Stimulated activated CD4-positive, alpha-beta T cell treated with anti-CD3 and anti-CD28 coated beads, Interleukin-4, amount 100 ng/mL, for 48 hours (primary cell): Measurements from ENCODE around the gene FIGNL2.
A peak's percentile ranks its signal among the peaks of the same experiment; 100 is the strongest.
"Not testable (repeated sequence)": the region's sequence is repeated elsewhere in the genome, so short reads cannot be mapped to it uniquely, and the experiment has no call there.

Experiments
- DNase-seq, 2 donors: peaks; one replicate each; pipeline ENCODE4 v3.0.0-alpha.2; 2020; ENCODE audit warnings: low read depth in 2 of 2

FIGNL2 gene

DNA sequence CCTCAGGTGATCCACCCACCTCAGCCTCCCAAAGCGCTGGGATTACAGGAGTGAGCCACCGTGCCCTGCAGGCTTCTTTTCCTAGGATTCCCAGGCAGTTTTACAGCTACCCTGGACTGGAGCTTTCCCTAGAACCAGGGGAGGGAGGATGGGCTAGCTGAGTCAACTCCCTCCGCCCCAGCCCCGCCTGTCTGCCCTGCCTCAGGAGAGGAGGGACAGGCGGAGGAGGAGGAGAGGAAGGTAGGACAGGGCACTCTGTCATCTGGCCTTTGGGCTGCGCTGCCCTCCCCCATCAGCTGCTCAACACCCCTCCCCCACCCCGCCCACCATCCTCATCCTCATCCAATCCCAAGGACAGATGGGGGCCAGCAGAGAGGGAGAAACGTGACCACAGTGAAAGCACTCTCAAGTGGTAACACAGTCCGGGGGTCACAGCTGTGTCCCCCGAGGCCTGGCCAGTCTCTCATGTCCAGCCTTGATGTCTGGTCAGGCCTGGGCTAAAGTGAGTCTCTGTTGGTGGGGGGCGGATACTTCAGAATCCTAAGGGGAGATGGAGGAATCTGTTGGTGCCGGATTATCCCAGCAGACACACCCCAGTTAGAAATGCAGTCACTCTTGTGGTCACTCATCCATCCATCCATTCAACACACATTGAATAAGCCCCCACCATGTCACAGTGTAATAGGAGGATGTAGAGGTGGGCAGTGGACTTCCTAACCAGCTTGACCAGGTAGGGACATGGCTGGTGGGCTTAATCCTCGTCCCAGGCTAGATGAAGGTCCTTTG, 12.3 kb downstream of the FIGNL2 start:
- DNase-seq = no peak

DNA sequence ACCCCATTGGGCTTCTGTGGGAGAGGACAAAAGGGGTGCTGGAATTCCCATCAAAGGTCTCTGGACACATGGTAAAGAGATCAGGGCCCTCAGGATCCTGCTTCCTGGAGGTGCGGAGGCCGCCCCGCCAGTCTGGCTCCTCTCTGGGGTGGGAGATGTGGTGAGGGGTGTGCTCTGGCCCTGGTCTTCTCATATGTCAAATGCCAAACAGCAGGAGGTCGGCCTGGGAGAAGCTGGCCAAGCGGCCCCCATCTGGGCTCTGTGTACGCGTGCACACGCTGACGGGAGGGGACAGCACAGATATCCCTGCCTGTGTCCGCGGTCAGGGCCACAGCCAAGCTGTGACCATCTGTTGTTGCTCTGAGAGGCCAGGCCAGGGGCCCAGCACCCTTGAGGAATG, 14.1 kb downstream of the FIGNL2 start:
- no peak for DNase-seq

DNA sequence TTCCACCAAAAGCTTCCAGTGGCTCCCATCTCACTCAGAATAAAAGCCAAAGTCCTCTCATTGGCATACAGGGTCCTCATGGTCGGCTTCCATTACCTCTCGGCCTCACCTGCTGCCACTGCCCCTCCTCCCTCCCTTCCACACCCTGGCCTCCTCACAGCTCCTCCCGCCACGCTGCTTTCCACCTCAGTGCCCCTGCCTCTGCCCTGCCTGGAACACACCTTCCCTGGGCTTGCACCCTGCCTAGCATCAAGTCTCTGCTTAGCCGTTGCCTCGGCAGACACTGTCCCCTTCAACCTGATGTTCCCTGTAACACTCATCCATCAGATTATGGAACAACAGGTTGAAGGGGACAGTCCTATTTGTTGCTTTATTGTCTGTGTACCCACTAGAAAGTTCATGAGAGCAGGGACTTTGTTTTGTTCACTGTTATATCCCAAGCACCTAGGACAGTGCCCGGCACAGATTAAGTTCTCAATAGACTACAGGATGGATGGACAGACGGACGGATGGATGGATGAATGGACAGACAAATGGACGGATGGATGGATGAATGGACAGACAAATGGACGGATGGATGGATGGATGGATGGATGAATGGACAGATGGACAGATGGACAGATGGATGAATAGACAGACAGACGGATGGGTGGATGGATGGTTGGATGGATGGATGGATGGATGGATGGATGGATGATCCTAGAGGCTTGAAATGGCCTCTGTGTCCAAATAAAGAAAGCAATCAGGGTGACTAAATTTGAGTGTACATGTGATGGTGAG, 14.9 kb downstream of the FIGNL2 start:
- DNase-seq = no peak

DNA sequence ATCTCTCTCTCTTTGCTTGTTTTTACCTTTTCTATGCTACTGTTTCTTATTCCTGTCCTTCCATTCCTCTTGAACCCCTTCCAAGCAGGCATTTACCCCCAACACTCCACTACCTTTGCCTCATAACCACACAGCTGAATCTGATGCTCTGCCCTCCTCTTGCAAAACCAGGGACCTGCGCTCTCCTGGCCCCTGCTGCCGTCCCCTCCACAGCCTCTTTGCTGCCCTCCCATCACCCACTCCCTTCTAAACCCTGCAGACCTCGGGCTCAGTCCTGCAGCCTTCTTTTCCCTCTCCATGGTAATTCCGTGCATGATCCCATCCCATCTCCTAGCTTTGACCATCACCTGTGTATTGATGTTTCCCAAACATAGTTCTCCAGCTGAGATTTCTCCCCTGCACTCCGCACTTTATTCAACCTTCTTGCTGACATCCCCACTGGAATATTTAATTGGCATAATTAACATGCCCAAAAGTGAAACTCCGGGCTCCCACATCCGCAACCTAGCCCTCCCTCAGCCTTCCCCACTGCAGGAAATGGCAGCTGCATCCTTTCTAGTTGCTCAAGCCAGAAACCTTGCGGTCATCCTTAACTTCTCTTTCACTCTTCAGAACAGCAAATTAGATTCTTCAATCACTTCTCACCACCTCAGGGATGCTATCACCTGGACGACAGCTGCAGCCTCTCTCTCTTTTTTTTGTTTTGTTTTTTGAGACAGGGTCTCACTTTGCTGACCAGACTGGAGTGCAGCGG, 16.0 kb downstream of the FIGNL2 start:
- DNase-seq = no peak

DNA sequence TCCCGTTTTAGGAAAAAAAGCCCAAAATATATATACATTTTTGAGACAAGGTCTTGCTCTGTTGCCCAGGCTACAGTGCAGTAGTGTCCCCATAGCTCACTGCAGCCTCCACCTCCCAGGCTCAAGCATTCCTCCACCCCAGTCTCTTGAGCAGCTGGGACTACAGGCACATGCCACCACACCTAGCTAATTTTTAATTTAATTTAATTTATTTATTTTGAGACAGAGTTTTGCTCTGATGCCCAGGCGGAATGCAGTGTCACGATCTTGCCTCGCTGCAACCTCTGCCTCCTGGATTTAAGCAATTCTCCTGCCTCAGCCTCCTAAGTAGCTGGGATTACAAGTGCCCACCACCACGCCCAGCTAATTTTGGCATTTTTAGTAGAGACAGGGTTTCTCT, 16.7 kb downstream of the FIGNL2 start:
- DNase-seq = not testable (repeated sequence)

DNA sequence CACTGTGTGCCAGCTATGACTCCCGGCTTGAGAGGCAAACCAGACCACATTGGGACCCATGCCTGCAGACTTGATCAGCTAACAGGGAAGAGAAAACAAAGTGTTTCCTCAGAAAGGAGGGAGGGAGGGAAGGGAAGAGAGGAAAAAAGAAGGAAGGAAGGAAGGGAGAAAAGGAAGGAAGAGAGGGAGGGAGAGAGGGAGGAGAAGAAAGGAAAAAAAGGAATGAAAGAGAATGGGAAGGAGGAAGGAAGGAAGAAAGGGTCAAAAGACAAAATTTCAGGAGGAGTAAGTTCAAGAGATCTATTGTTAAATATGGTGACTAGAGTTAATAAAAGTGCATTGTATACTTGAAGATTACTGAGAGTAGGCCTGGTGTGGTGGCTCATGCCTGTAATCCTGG, 18.9 kb downstream of the FIGNL2 start:
- no peak for DNase-seq

DNA sequence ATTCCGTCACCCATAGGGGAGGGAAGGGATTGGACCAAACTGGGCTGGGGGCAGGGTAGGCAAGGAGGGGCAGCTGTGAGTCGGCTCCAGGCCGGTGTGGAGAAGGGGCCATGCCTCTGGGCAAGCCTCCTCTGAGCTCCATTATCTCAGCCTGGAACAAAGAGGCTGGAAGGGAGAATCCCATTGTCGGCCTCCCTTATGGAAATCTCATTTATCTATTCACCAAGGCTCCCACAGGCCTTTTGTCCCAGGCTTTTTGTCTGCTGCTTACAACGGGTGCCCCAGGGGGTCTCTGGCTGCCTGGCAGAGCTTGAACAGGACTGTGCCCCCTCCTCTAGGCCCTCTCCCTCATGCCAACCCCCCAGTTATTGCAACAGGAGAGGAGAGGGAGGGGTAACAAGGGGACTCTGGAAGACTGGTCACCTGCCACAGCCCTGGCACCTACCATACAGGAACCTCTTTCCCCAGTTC, 19.5 kb downstream of the FIGNL2 start:
- DNase-seq = no peak

DNA sequence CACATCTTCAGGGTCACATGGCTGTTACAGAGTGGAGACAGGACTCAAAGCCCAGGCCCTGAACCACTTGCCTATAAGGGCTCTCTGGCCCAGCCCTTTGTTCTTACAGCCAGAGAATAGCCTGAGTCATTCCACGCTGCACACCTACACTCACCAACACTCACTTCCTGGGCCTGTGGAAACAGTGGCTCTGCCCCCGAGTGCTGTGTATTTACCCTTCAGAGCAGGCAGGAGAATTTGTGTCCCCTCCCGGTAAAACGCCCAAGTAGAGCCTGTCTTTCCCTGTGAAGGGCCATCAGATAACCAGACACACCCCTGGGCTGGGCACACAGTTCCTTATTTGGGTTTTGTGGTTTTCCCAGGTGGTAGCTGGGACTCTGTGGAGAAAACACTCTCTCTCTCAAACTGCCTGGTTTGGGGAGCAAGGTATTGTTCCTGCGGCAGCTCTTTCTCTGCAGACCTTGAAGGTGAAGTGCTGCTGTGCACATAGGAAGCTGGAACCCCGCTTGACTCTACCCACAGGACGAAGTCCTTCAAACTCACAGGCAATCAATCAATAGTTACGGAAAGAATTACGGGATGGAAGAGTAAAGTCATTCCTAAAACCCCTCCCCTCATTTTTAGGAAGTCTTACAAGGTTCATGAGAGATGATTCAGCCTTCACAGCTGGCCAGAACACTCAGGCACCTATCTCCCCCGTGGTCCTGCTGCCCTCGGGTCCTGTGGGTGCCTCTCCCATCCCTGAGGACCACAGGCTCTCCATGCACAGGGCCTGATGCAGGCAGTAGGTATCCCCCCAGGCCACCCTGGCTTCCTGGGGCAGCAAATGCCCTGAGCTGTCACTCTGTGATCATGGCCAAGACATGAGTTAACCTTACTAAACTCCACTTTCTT, 20.3 kb downstream of the FIGNL2 start:
- peak in 1 of 2 donors; percentile 58 for DNase-seq

DNA sequence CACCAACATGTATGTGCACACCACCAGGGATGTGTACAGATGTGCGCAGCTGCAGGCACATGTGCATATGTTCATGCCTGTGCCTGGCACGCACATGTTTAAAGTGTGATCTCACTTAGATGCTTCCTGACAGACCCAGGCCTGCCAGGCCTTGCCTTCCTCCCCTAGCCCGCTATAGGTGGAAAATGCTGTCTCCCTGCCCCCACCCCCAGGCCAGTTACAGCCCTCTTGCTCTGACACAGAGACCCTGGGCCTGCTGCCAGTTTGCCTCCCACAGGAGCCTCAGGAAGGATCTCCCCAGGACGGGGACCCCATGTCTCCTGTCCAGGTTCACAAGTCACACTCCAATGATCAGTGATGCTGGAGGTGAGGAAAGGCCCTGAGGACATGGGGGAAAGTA, 21.6 kb downstream of the FIGNL2 start:
- DNase-seq = no peak

DNA sequence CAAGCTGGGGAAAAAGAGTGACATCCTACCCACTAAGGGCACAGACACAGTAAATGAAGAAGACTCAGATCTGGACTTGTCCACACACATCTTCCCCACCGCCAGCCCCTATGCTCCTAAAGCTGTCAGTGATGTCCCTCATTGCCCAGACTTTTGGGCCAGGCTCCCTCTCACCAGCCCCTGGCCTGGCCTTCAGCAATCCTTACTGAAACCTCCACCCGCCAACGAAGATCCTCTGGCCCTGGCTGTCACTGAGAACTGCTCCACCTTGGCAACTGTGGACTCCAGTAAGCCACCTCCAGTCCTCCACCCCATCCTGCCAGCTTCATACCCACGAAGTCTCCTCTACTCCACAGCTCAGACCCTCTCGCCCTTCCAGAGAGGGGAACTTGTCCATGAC, 23.3 kb downstream of the FIGNL2 start:
- DNase-seq = no peak

DNA sequence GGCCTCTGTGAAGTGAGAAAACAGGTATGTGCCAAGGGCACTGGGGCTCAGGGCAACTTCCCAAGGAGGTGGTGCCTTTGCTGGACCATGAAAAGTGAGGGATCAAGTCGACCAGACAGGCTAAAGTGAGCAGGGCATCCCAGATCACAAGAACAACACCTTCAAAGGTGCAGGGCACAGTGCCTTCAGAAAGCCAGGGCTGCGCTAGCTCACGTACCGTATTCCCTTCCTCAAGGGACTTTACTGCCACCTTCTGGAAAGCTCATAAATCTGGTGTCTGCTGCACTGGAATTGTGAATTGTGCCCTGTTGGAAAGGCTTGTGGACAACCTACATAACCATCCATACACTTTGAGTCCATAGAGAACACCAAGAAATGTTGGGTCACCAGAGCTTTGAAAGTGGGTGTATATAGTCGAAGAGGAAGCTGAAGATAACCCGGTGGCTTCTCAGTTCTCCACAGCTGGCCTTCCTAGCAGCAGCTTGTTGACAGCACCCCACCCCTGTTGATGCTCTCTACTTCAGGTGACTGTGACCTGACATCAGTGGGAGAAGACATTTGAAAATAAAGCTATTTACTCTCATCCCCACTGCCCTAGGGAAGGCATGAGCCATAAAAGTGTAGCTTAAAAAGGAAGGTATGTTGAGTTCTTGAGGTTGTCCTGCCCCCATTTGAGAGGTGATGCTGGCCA, 24.5 kb downstream of the FIGNL2 start:
- no peak for DNase-seq

DNA sequence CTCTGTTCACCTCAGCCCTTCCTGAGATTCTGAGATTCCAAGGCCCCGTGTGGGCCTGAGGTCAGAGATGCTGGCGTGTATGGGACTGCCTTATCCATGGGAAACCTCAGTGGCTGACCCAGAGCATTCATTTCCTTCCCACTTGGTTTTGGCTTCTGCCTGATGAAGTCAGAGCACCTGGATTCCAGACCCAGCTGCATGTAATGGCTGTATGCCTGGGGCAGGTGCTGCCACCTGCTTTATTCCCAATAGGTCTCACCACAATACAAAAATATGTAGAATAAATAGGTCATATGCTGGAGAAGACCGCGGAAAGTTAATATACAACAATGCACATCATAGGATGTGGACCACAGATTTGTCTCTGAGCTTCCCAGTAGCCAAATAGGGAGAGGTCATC, 25.6 kb downstream of the FIGNL2 start:
- DNase-seq = no peak

DNA sequence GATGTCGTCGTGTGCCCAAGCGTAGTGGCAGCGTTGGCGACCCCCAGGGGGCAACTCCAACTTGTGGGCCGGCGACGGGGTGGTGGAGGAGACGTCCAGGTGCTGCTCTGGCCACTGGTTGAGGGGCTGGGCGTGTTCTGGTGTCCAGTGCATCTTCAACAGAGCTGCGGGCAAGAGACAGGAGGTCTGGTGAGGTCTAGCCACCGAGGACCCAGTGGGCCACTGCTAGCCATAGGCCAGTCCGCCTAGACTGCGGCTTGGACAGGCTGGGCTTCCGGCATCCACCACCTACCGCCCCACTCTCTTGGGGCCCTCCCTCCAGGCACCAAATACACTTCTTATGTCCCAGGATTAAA, 26.3 kb downstream of the FIGNL2 start:
- DNase-seq = no peak

DNA sequence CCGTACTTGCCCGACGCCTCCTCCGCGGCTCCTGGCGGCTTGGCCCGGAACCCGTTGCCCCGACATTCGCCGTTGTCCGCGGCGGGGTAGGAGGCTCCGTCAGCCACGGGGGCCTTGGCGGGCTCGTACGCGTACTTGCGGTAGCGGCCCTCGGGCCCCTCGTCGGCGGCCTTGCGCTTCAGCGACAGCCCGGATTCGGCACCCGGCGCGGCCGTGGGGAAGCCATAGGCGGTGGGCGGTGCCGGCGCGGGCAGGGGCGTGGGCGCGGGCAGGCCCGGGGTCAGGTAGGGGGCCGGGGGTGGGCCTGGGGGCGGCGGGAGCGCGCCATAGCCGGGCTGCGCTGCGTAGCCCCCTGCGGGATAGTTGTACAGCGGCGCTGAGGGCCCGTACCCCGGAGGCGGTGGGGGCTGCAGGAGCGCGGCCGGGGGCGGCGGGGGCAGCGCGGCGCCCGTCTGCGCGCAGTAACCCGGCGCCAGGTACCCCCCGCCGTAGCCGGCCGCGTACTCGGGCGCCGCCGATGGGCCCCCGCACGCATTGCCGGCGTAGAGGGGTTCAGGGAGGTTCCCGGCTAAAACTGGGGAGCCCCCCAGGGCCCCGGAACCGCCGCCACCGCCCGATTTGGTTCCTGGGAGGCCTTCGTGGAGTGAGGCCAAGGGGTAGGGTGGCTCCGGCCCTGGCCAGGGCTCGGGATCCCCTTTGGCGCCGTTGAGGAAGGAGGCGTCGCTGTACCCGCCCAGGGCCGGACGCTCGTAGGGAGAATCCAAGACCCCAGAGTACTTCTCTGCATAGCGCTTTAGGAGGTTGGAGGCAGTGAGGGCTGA, 26.9 kb downstream of the FIGNL2 start:
- peak in 1 of 2 donors; percentile 27 for DNase-seq

DNA sequence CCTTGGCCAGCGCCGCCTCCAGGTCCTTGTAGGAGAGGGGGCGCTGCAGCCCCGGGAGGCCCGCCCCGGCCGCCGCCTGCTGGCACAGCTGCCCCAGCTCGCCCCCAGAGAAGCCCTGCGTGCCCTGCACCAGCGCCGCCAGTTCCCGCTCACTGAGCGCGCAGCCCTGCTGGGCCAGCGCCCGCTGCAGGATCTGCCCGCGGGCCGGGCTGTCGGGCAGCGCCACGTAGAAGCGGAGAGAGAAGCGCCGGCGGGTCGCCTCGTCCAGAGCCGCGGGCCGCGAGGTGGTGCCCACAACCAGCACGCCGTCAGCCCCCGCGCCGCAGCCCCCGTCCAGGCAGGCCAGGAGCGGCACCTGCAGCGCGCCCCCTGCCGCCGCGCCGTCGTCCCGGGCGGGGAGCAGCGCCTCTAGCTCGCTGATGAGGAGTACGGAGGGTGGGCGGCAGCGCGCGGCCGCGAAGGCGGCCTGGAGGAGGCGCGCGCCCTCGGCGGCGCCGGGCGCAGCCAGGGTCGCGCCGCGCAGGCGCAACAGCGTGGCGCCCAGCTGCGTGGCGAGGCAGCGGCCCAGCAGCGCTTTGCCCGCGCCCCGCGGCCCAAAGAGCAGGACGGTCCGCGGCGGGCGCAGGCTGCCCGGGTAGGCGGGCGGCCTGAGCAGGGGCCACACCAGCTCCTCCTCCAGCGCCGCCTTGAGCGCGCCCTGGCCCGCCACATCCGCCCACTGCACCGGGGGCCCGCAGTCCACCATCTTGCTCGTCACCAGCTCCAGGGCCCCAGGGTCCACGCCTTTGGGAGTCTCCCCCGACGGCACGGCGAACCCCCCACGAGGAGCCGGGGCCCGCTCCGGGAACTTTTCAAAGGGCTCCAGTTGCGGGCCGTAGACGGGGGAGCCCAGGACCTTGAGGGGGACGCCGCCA, 27.7 kb downstream of the FIGNL2 start:
- peak; percentile 75 to 78 for DNase-seq

DNA sequence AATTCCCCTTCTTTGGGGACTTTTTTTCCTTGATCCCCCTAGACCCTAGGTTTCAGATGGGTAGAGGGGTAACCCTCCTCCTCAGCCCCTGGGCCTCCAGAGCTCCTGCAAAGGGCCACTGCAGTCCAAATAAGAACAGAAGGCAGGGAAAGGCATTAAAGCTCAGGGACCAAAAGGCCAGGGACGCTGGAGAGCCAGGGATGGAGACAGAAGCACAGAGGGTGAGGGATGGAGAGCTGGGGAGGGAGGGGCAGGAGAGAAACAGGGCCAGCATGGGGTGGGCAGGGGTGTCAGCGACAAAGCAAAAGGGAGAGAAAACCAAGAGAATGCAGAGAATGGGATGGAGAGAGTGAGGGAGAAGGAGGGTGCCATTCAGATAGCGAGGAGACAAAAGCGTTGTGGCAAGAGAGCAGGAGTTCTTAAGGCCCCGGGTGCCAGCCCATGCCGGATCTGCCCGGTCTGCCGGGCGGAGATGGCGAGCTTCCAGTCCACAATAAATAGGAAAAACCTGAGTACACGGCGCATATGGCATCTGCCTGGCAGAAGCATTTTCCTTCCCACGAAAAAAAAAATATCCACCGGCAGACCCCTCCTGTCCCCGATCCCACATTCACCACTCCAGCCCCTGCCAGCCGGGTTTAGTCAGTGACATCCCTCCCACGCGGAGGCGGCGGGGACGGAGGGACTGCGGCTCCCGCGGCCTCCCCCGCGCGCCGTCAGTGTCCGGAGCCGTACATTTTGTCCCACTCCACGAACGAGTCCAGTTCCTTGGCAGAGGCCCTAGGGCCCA, 28.6 kb downstream of the FIGNL2 start:
- DNase-seq = peak in 1 of 2 donors; percentile 15

DNA sequence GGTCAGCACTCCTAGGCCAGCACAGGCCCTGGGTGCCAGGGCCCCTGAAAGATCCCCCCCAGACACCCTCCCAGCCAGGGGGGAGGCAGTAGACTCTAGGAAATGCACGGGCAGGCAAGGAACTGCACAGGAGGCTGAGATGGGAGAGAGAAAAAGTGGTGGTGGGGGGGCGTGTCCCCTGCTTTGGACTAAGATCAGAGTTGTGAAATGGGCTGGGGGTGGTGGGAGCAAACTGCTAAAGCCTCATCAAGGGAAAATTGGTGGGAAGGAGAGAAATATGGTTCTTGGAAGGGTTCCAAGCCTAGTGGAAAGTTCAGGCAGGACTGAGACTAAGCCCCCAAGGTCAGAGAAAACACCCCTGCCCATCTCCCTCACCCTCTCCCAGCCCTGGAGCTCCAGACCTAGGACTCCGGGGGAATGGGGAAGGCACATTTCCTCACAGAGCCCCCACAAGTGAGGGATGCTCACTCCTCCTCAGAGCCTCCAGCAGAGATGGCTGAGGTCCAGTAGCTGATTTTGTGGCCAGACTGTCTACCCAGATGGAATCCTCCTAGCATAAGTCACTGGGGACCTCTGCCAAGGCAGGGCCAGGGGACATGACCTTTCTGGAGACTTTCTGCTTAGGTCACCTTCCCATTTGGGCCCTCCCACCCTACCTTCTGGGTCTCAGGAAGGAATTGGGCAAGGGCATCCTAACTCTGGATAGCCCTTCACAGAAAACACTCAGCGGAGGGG, 29.8 kb downstream of the FIGNL2 start:
- DNase-seq = no peak
